CD4-positive, alpha-beta T cell treated with Interleukin-17A for 4 hours (primary cell): ENCODE measurements around the gene FARP1.
A peak's percentile ranks its signal among the peaks of the same experiment; 100 is the strongest.
"Not testable (repeated sequence)": the region's sequence is repeated elsewhere in the genome, so short reads cannot be mapped to it uniquely, and the experiment has no call there.

ENCODE experiments used
- DNase-seq: peaks from one replicate; pipeline ENCODE4 v3.0.0-alpha.2; 2020; ENCODE audit warnings: mixed read lengths

Gene FARP1

DNA sequence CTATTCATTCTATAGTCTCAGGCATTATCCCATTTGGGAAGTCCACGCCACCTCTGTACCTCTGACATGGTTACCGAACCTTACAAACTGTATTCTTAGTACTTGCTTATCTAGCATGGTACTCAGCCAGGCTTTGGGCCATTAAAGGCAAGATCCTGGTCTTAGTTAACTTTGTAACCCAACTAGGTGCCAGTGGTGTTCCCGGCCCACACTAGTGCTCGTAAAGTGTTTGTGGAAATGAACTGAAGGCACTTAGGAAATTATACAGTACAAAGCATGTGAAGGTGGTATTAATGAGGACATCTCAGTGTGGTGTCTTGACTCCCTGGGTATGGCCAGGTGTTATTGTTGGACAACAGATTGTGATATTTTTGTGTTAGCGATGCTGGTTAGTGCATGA, 122.0 kb downstream of the FARP1 start:
- DNase-seq, result no peak

- DNase-seq, result no peak
Measured at GRCh38 chr13:98265692-98266551, 123.0 kb downstream of the FARP1 start.

DNA sequence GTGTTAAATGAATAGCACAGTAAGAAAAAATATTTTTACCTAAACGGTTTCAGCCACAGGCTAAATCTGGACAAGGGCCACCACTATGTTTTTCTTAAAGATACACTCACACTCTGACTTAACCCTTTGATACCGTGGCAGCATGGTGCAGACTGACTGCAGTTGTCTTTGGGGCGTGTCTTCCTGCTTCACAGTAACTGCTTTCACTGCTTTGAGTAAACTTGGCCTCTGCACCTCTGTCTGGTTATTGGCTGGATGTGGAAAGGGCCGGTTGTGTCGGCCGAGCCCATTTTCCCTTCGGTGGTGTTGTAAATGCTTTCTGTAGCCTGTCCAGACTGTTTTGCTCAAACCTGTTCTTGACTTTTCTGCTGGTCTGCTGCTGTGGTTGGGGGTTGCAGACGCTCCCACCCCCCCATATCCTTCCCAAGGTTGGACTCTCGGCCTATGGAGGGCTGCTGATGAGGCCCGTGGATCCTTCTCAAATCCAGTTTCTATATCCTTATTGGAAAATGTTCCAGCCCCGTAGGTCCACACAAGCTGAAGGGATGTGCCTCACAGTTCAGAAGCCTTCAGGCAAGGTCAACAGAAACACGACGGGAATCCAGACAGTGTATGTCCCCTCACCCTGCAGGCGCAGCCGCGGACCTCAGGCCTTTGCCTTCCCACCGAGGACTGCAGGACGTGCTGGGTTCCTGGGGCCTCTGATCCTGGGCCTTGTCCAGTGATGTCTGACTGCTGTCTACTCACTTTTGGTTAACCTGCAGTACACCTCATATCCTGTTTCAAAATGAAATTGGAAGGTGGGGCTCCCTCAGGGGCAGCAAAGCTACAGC, 124.4 kb downstream of the FARP1 start:
- DNase-seq, result no peak

GRCh38 chr13:98269386-98269785, 126.5 kb downstream of the FARP1 start:
- DNase-seq, result no peak

DNA sequence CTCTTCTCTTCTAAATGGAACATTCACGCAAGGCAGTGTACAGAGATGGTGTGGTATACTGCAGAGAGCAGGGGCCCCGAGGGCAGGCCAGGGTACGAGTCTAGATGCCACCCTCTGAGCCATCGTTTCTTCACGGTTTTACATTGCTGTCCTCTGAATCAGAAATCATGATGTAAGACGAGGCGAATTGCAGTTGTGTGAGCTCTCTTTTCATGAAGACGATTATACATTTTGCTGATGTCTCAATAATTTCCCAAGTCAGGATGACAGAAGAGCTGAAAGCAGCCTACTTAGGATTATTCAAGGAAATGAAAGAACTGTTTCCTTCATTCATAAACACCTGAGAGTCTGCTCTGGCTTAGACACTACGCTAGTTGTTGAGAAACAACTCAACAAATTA, 127.9 kb downstream of the FARP1 start:
- DNase-seq, result no peak

- DNase-seq, result not testable (repeated sequence)
Measured at GRCh38 chr13:98271646-98272045, 128.8 kb downstream of the FARP1 start.

GRCh38 chr13:98272549-98272948, 129.7 kb downstream of the FARP1 start:
- DNase-seq, result no peak

GRCh38 chr13:98273067-98273823, 130.4 kb downstream of the FARP1 start:
- DNase-seq, result no peak

GRCh38 chr13:98273824-98274742, 131.2 kb downstream of the FARP1 start:
- DNase-seq, result no peak

DNA sequence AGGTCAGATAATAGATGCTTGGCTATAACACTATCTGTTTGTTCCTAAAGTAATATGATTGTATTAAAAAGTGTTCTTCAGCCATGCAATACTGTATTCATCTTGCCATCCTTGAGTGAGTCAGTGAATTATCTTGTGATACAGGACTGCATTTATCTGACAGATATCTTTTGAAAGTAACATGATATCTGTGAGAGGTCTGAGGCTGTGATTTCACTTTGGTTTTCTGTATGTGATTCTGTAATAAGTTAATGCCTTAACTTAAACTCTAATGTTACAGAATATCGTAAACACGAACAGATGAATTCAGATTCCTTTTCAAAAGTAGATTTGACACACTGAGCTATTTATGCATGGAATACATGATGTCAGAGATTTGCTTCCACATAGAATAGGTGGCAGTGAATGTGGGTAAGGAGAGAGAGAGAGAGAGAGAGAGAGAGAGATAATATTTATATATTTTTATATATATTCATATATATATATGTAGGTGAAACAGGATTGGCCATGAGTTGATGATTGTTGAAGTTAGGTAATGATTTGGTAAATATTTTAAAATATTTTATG, 132.1 kb downstream of the FARP1 start:
- DNase-seq, result no peak

DNA sequence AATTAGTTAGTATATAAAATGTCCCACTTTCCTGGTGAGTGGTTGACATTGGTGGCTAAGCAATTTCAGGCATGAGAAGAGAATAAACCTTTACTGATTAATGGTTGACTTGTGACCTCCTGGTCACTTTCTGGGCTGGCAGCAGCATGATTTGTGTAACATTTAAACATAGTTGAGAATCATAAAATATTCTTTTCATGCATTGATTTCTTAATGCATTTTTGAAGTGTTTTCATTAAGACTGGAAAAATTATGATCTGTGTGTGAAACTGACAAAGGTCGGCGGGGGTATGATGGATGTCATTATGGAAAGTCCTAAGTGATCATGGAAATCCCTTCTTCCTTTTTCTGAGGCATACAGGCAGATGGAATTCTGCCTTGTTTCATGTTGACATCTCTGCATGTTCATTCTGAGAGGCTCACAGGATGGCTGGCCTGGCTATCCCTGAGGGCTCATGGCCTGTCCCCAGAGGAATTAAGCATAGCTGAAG, 132.8 kb downstream of the FARP1 start:
- DNase-seq, result no peak

DNA sequence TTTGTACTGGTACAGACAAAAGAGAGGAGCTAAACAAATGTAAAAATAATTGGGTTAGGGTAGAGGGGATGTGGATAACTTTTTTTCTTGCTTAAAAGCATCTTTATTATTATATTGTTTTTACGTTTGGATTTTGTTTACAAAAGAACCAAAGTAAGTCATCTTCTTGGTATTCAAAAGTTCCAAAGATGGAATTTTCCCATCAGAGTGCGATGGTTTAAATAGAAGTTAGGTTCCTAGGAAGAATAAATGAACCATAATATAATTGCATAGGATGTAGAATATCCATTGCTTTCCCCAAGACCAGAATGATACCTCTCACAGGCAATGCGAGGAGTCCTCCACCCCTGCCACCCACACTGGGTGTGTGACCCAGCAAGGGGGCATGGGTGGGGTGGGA, 133.6 kb downstream of the FARP1 start:
- no peak for DNase-seq

DNA sequence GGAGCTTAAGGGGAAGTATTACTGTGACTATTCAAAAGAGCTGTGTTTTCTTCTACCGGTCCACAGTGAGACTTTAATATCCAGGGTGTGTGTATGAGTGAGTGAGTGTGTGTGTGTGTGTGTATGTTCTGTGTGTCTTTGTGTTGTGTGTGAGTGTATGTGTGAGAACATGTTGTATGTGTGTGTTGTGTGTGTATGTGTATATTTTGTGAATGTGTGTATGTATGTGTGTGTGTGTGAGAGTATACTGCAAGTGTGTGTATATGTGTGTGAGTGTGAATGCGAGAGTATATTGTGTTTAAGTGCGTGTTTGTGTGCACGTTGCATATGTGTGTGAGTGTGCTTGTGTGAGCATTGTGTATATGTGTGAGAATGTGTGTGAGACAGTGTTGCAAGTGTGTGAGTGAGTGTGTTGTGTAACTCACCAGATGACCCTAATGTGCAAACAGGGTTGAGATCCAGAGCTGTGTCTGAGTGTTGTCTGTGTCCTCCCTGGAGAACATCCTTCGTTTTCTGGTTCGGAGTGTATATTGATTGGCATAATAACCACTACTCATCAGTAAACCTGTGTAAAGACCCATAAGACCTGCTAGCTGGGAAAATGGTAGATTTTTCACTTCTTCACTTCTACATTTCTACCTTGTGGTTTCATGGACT, 135.3 kb downstream of the FARP1 start:
- no peak for DNase-seq

DNA sequence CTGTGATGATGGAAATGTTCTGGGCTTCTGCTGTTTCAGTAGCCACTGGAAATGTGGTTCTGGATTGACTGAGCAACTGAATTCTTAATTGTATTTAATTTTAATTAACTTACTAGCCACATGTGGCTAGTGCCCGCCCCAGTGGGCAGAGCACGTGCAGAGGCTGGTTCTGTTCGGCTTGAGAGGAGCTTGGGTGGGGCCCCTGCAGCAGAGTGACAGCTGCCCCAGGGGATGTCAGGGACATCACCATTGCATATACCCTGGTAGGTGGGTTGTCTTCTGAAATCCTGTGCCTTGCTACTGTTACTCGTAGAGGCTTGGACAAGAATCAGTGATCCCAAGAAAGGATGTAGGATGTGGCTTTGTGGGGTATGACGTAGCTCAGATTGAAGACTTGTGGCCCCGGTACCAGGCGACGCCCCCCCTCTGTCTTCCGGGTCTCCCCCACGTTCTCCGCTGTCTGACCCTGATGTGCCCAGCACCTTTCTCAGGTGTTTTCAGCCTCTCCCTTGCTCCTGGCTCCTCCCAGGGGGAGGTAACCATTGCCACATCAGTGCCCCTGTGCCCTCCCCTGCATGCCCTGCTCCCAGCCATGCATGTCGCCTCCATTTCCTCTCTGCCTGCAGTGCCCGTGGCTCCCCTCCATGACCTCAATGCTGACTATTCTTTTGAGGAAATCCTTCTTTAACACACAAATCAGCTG, 136.7 kb downstream of the FARP1 start:
- peak; percentile 6 for DNase-seq

- DNase-seq, result no peak
Measured at GRCh38 chr13:98280176-98280510, 137.2 kb downstream of the FARP1 start.

DNA sequence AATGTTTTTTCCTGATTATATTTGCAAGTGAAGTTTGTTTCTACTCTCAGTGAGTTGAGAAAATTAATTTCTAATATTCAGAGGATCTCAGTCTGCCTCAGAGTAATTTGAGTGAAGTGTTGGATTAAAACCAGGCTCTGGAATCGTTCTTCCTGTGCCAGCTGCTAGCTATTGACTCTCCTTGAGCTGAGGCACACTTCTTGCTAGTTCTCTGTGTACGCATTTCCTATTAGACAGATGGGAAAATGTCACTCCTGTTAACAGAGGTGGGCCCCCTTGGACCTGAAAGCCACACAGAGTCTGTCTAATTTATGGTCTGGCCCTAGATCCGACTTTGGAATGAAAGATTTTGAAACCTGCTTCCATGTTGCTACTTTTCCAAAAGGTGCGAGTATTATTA, 141.8 kb downstream of the FARP1 start:
- no peak for DNase-seq

DNA sequence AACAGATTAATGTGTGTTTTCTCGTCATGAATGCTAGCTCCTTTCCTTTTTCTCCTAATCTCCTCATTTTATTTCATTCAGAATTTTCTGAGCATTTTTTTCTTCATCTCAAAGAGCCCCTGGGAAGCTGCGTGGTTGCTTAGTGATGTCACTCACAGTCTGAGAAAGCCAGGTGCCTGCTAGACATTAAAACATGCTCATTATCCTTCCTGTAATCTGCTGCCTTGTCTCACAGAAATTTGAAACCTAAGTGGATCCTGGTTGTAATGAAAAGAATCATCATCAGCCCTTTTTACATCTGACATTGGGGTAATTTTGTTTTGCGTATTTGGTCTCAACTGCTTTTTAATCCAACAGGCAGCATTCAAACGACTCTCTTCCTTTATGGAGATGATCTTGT, 142.4 kb downstream of the FARP1 start:
- no peak for DNase-seq

GRCh38 chr13:98285852-98286594, 143.1 kb downstream of the FARP1 start:
- DNase-seq, result no peak

GRCh38 chr13:98286799-98287198, 143.9 kb downstream of the FARP1 start:
- no peak for DNase-seq

- DNase-seq, result no peak
Measured at GRCh38 chr13:98288211-98288610, 145.3 kb downstream of the FARP1 start.
